Measurements from ENCODE around the gene RNU6-7.
A peak's percentile ranks its signal among the peaks of the same experiment; 100 is the strongest.

The RNU6-7 gene

GRCh38 chr14:32205984-32206383 lies 4.1 kb downstream of the RNU6-7 start:
- no peak for DNase-seq

GRCh38 chr14:32206552-32206951 lies 4.7 kb downstream of the RNU6-7 start:
- no peak for DNase-seq

- DNase-seq: no peak
Observed at GRCh38 chr14:32208490-32208889, 6.6 kb downstream of the RNU6-7 start.

GRCh38 chr14:32209471-32209870 lies 7.6 kb downstream of the RNU6-7 start:
- no peak for DNase-seq

GRCh38 chr14:32211068-32211404 lies 9.2 kb downstream of the RNU6-7 start:
- no peak for DNase-seq

GRCh38 chr14:32212833-32213232 lies 11.0 kb downstream of the RNU6-7 start:
- no peak for DNase-seq

- DNase-seq: no peak
Observed at GRCh38 chr14:32217301-32217700, 15.5 kb downstream of the RNU6-7 start.

GRCh38 chr14:32224737-32225377 lies 23.0 kb downstream of the RNU6-7 start:
- DNase-seq: peak; percentile 67

GRCh38 chr14:32225378-32225920 lies 23.6 kb downstream of the RNU6-7 start:
- no peak for DNase-seq

GRCh38 chr14:32226056-32226455 lies 24.2 kb downstream of the RNU6-7 start:
- DNase-seq: no peak

- no peak for DNase-seq
Observed at GRCh38 chr14:32230181-32230580, 28.3 kb downstream of the RNU6-7 start.

GRCh38 chr14:32230695-32231280 lies 28.9 kb downstream of the RNU6-7 start:
- no peak for DNase-seq

GRCh38 chr14:32232481-32232880 lies 30.6 kb downstream of the RNU6-7 start:
- no peak for DNase-seq

- no peak for DNase-seq
Observed at GRCh38 chr14:32233260-32233659, 31.4 kb downstream of the RNU6-7 start.

- no peak for DNase-seq
Observed at GRCh38 chr14:32244404-32244803, 42.6 kb downstream of the RNU6-7 start.

- DNase-seq: no peak
Observed at GRCh38 chr14:32246751-32247150, 44.9 kb downstream of the RNU6-7 start.

- no peak for DNase-seq
Observed at GRCh38 chr14:32249371-32249770, 47.5 kb downstream of the RNU6-7 start.

- DNase-seq: no peak
Observed at GRCh38 chr14:32249780-32250179, 47.9 kb downstream of the RNU6-7 start.

- DNase-seq: no peak
Observed at GRCh38 chr14:32250681-32251080, 48.8 kb downstream of the RNU6-7 start.

GRCh38 chr14:32251530-32251929 lies 49.7 kb downstream of the RNU6-7 start:
- DNase-seq: no peak
